Thoracic aorta endothelial cell (primary cell): ENCODE results near the gene BPIFA3. TPM values are rescaled to one million over a fixed set of nuclear protein-coding genes. Genes with fewer than 3 reads are reported as not detected.

Experiments
- total RNA-seq: library from RNA; depleted of rRNA; stranded (reverse); fragments of >200 nt; gene quantifications from 2 replicates; pipeline ENCODE4 v1.2.3, GENCODE V29; 2012

The BPIFA3 gene
- not detected in 2 replicates for total RNA-seq

DNA sequence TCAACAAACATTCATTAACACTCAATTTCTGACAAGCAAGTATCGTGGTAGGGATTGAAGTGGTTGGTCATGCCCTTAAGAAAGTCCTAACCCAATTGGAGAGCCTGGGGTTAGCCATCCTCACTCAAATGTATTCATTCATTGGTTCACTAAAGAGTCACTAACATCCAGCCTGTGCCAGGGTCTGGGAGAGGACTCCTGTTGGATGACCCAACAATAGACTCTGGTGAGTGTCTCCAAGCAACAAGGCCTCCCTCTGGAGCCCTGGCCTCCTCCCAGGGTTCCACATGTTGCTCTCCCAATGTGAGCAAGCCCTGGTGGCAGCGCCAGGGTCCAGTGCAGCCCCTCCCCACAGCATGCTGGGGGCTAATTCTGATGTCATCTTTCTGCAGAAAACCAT lies at the start of gene BPIFA3:
BPIFA3 (plus strand) TSS at position 301 of the 400 bp plus-strand sequence. CDS start 185 bp downstream, outside the sequence.

DNA sequence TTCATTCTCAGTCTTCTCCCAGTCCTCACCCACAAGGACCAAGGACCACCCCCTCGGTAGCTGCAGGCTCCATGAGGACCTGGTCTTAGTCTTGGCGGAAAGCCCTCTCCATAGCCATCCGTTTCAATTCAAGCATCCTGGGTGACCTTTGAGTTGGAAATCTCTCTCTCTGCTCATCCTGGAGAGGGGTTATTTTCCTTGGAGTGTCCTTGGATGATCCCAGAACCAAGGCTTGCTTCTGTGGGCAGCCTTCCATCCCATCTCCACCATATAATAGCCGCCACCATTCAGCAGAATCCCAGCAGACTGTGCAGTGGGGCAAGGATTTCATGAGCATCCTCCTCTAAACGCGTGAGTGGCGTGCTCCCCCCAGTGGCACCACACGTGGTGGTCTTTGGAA lies 49.3 kb upstream of the BPIFA3 start, which contains the start of gene BPIFA2:
BPIFA2 (plus strand) TSS at position 301 of the 400 bp plus-strand sequence. CDS start 987 bp downstream, outside the sequence.

DNA sequence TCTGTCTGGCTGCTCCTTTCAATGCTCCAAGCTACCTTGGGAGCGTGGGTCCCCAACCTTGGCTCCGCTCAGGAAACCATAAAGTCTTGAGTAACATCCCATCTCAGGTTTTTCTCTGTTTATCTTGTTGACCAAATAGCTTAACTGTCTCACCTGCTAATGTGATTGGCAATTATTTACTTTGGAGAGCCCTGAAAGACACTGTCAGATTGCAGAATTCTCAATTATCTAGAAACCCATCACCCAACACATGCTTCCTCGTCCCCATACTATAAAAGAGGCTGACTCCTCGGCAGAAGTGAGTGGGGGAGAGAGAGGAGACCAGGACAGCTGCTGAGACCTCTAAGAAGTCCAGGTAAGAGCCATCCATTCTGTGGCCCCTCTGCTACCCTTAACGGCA lies 18.5 kb downstream of the BPIFA3 start, which contains the start of gene BPIFA1:
BPIFA1 (plus strand) TSS at position 301 of the 400 bp plus-strand sequence. CDS start 1,716 bp downstream, outside the sequence.

Other genes with a start within 250 kb of the BPIFA3 start
- not detected in 2 replicates for gene SUN5, start 212.9 kb upstream of the BPIFA3 start, total RNA-seq
- gene BPIFB2, start 209.6 kb upstream of the BPIFA3 start, total RNA-seq, result not detected in 2 replicates
- gene BPIFB6, start 185.7 kb upstream of the BPIFA3 start, total RNA-seq, result not detected in 2 replicates
- gene BPIFB3, start 163.4 kb upstream of the BPIFA3 start, total RNA-seq, result not detected in 2 replicates
- gene BPIFB4, start 137.7 kb upstream of the BPIFA3 start, total RNA-seq, result not detected in 2 replicates
- not detected in 2 replicates for gene BPIFA2, start 49.2 kb upstream of the BPIFA3 start, total RNA-seq
- not detected in 2 replicates for gene BPIFA1, start 18.6 kb downstream of the BPIFA3 start, total RNA-seq
- gene BPIFB1, start 65.9 kb downstream of the BPIFA3 start, total RNA-seq, result not detected in 2 replicates
- gene CDK5RAP1, start 184.2 kb downstream of the BPIFA3 start, total RNA-seq, result 25.5 and 25.8 TPM in 2 replicates
- 5.3 and 7.6 TPM in 2 replicates for gene SNTA1, start 226.4 kb downstream of the BPIFA3 start, total RNA-seq